IMR-90 (cell line): ENCODE results near the gene NOXO1.
"Not testable (repeated sequence)": the region's sequence is repeated elsewhere in the genome, so short reads cannot be mapped to it uniquely, and the experiment has no call there.

Experiments used
- USF2 ChIP-seq: fragments of 150-350 bp; IDR thresholded peaks from 2 replicates; pipeline ENCODE4 v1.6.1; 2017; ENCODE audit warnings: mild to moderate bottlenecking, antibody characterized with exemption, low read length, low read depth
- TF ChIP-seq, protein P1 (sequence below): conservative IDR thresholded peaks from 2 replicates; pipeline ENCODE4 v1.5.1; 2012; ENCODE audit warnings: mild to moderate bottlenecking, low read depth, low read length, improper control_type of control experiment

GRCh38 chr16:1957434-1958142, 23.7 kb downstream of the NOXO1 start:
- not testable (repeated sequence) for TF ChIP-seq USF2
- TF ChIP-seq, protein P1, sequence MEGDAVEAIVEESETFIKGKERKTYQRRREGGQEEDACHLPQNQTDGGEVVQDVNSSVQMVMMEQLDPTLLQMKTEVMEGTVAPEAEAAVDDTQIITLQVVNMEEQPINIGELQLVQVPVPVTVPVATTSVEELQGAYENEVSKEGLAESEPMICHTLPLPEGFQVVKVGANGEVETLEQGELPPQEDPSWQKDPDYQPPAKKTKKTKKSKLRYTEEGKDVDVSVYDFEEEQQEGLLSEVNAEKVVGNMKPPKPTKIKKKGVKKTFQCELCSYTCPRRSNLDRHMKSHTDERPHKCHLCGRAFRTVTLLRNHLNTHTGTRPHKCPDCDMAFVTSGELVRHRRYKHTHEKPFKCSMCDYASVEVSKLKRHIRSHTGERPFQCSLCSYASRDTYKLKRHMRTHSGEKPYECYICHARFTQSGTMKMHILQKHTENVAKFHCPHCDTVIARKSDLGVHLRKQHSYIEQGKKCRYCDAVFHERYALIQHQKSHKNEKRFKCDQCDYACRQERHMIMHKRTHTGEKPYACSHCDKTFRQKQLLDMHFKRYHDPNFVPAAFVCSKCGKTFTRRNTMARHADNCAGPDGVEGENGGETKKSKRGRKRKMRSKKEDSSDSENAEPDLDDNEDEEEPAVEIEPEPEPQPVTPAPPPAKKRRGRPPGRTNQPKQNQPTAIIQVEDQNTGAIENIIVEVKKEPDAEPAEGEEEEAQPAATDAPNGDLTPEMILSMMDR = not testable (repeated sequence)
